ENCODE results near the gene C4B. TPM values are rescaled to one million over a fixed set of nuclear protein-coding genes. Genes with fewer than 3 reads are reported as not detected.
"Not testable (repeated sequence)": the region's sequence is repeated elsewhere in the genome, so short reads cannot be mapped to it uniquely, and the experiment has no call there.

Gene C4B
- total RNA-seq, result 1 to 10 TPM; 3.2 to 8.5 (median 8.0) TPM
- under 1 TPM in 1 of 2 donors, not detected in 1; 0.59 TPM for polyA plus RNA-seq
- total RNA-seq, result 0.40 reads per million

- POLR2A ChIA-PET; H3K27ac ChIP-seq (ENCODE audit: low read depth, low read length); intact Hi-C loops (cut with micrococcal nuclease); CTCF ChIA-PET; H3K27me3 Mint-ChIP-seq; H3K4me1 ChIP-seq (ENCODE audit: control insufficient read depth in 2 of 2, insufficient read depth in 2 of 2, low read length in 2 of 2); H3K27ac Mint-ChIP-seq; H3K36me3 ChIP-seq (ENCODE audit: control insufficient read depth in 2 of 3, insufficient read depth in 3 of 3, low read length in 3 of 3); DNase-seq; H3K9me3 ChIP-seq (ENCODE audit: control insufficient read depth in 2 of 3, low read length in 3 of 3); H3K4me3 Mint-ChIP-seq; ATAC-seq; H3K4me3 ChIP-seq (ENCODE audit: low read length); H3K4me1 Mint-ChIP-seq; H3K9me3 Mint-ChIP-seq; H3K27me3 ChIP-seq (ENCODE audit: control insufficient read depth in 2 of 2, insufficient read depth in 2 of 2, low read length in 2 of 2); H3K36me3 Mint-ChIP-seq: not testable (repeated sequence)
Observed at GRCh38 chr6:32014547-32014946, at the start of gene C4B. Gene C4B, plus strand, starts transcription at chr6:32014795. Its CDS starts 51 bp downstream, at chr6:32014846.

- no peak overlapping the region for H3K4me3 Mint-ChIP-seq
- Histone ChIP-seq H3K4me1 (ENCODE audit: control insufficient read depth in 2 of 2, insufficient read depth in 2 of 2, low read length in 2 of 2) (peaks cover 3 to 5% of the 10 kb centered on the region in 2 donors), H3K4me3 (ENCODE audit: low read length) (no peak overlapping the region), H3K9me3 (ENCODE audit: control insufficient read depth in 2 of 3, low read length in 3 of 3) (no peaks in the 10 kb centered on the region), H3K36me3 (ENCODE audit: control insufficient read depth in 2 of 3, insufficient read depth in 3 of 3, low read length in 3 of 3) (peaks cover 21 to 93% (median 30%) of the 10 kb centered on the region in 3 experiments), H3K27ac (ENCODE audit: low read depth, low read length) (no peak overlapping the region), H3K27me3 (ENCODE audit: control insufficient read depth in 2 of 2, insufficient read depth in 2 of 2, low read length in 2 of 2) (no peaks in the 10 kb centered on the region)
- no peaks in the 10 kb centered on the region for H3K27me3 Mint-ChIP-seq
- CTCF ChIA-PET, result no interaction called here
- peaks cover 9 to 50% (median 23%) of the 10 kb centered on the region in 5 donors for H3K36me3 Mint-ChIP-seq
- no peaks in the 10 kb centered on the region for H3K9me3 Mint-ChIP-seq
- ATAC-seq (no peak), DNase-seq (no peak)
- no peak overlapping the region for H3K27ac Mint-ChIP-seq
- H3K4me1 Mint-ChIP-seq, result peaks cover 13 to 26% (median 18%) of the 10 kb centered on the region in 7 donors
- POLR2A ChIA-PET, result interaction anchor here (0.6 kb wide), 1 partner anchor 166 kb away, joined by 3 read pairs; no protein-coding TSS in a partner anchor
- intact Hi-C loops (cut with micrococcal nuclease), result no loop called here
Observed at GRCh38 chr6:31965700-31966099, 48.9 kb upstream of the C4B start.

- Mint-ChIP-seq H3K27ac (no peak overlapping the region), H3K27me3 (no peaks in the 10 kb centered on the region), H3K9me3 (no peaks in the 10 kb centered on the region), H3K36me3 (peaks cover 8 to 47% (median 23%) of the 10 kb centered on the region in 5 donors), H3K4me1 (peaks cover 13 to 25% (median 17%) of the 10 kb centered on the region in 7 donors), H3K4me3 (no peak overlapping the region)
- Histone ChIP-seq H3K9me3 (ENCODE audit: control insufficient read depth in 2 of 3, low read length in 3 of 3) (no peaks in the 10 kb centered on the region), H3K4me3 (ENCODE audit: low read length) (no peak overlapping the region), H3K4me1 (ENCODE audit: control insufficient read depth in 2 of 2, insufficient read depth in 2 of 2, low read length in 2 of 2) (peaks cover 11 to 13% of the 10 kb centered on the region in 2 donors), H3K27me3 (ENCODE audit: control insufficient read depth in 2 of 2, insufficient read depth in 2 of 2, low read length in 2 of 2) (no peaks in the 10 kb centered on the region), H3K36me3 (ENCODE audit: control insufficient read depth in 2 of 3, insufficient read depth in 3 of 3, low read length in 3 of 3) (peaks cover 21 to 85% (median 30%) of the 10 kb centered on the region in 3 experiments), H3K27ac (ENCODE audit: low read depth, low read length) (no peak overlapping the region)
- DNase-seq (no peak), ATAC-seq (no peak)
- ChIA-PET POLR2A (no interaction called here), CTCF (interaction anchor here (0.6 to 0.7 kb wide), 2 partner anchors 282 to 1365 kb away, joined by 3 read pairs; no protein-coding TSS in a partner anchor)
- intact Hi-C loops (cut with micrococcal nuclease), result no loop called here
Observed at GRCh38 chr6:31966506-31966905, 48.1 kb upstream of the C4B start.

GRCh38 chr6:31966997-31967925, 47.3 kb upstream of the C4B start:
- no peaks in the 10 kb centered on the region for H3K27me3 ChIP-seq (ENCODE audit: control insufficient read depth in 2 of 2, insufficient read depth in 2 of 2, low read length in 2 of 2)
- ChIA-PET POLR2A (interaction anchor here (1.0 kb wide), 1 partner anchor 12 kb away, joined by 3 read pairs; no protein-coding TSS in a partner anchor), CTCF (no interaction called here)
- intact Hi-C loops (cut with micrococcal nuclease), result no loop called here
- DNase-seq (no peak), ATAC-seq (no peak)
- H3K27ac ChIP-seq (ENCODE audit: low read depth, low read length), result no peak overlapping the region
- H3K36me3 Mint-ChIP-seq, result peaks cover under 1 to 40% (median 16%) of the 10 kb centered on the region in 5 donors
- H3K27ac Mint-ChIP-seq, result peak overlapping the region in 6 of 9 donors; percentile 12 to 68 (median 40)
- H3K36me3 ChIP-seq (ENCODE audit: control insufficient read depth in 2 of 3, insufficient read depth in 3 of 3, low read length in 3 of 3), result peaks cover 15 to 77% (median 30%) of the 10 kb centered on the region in 3 experiments
- peaks cover 0 to 4% (median 0%) of the 10 kb centered on the region in 5 donors for H3K27me3 Mint-ChIP-seq
- peaks cover 11 to 14% of the 10 kb centered on the region in 2 donors for H3K4me1 ChIP-seq (ENCODE audit: control insufficient read depth in 2 of 2, insufficient read depth in 2 of 2, low read length in 2 of 2)
- no peaks in the 10 kb centered on the region for H3K9me3 ChIP-seq (ENCODE audit: control insufficient read depth in 2 of 3, low read length in 3 of 3)
- H3K4me3 ChIP-seq (ENCODE audit: low read length), result no peak overlapping the region
- peaks cover 7 to 26% (median 20%) of the 10 kb centered on the region in 7 donors for H3K4me1 Mint-ChIP-seq
- H3K4me3 Mint-ChIP-seq, result no peak overlapping the region
- peaks cover 0 to 5% (median 0%) of the 10 kb centered on the region in 11 donors for H3K9me3 Mint-ChIP-seq

- no peak for ATAC-seq
- intact Hi-C loops (cut with micrococcal nuclease), result no loop called here
- POLR2A ChIA-PET, result interaction anchor here (1.0 kb wide), 1 partner anchor 11 kb away, joined by 3 read pairs; no protein-coding TSS in a partner anchor
Observed at GRCh38 chr6:31967926-31968320, 46.7 kb upstream of the C4B start.

GRCh38 chr6:31968326-31968725, 46.3 kb upstream of the C4B start:
- H3K36me3 ChIP-seq (ENCODE audit: control insufficient read depth in 2 of 3, insufficient read depth in 3 of 3, low read length in 3 of 3), result peaks cover 9 to 66% (median 30%) of the 10 kb centered on the region in 3 experiments
- ATAC-seq (no peak), DNase-seq (no peak)
- Mint-ChIP-seq H3K4me1 (peaks cover 15 to 37% (median 30%) of the 10 kb centered on the region in 7 donors), H3K4me3 (no peak overlapping the region), H3K9me3 (peaks cover 0 to 7% (median 0%) of the 10 kb centered on the region in 11 donors), H3K27ac (peak overlapping the region in 2 of 9 donors; percentile 22 to 59), H3K27me3 (peaks cover 0 to 5% (median 0%) of the 10 kb centered on the region in 5 donors), H3K36me3 (peaks cover 0 to 34% (median 15%) of the 10 kb centered on the region in 5 donors)
- H3K27ac ChIP-seq (ENCODE audit: low read depth, low read length), result no peak overlapping the region
- intact Hi-C loops (cut with micrococcal nuclease), result no loop called here
- no peaks in the 10 kb centered on the region for H3K9me3 ChIP-seq (ENCODE audit: control insufficient read depth in 2 of 3, low read length in 3 of 3)
- H3K27me3 ChIP-seq (ENCODE audit: control insufficient read depth in 2 of 2, insufficient read depth in 2 of 2, low read length in 2 of 2), result no peaks in the 10 kb centered on the region
- POLR2A ChIA-PET, result interaction anchor here (1.0 kb wide), 1 partner anchor 11 kb away, joined by 3 read pairs; no protein-coding TSS in a partner anchor
- no peak overlapping the region for H3K4me3 ChIP-seq (ENCODE audit: low read length)
- H3K4me1 ChIP-seq (ENCODE audit: control insufficient read depth in 2 of 2, insufficient read depth in 2 of 2, low read length in 2 of 2), result peaks cover 18 to 21% of the 10 kb centered on the region in 2 donors
- CTCF ChIA-PET, result no interaction called here

More at GRCh38 chr6:31967926-31968320, 46.7 kb upstream of the C4B start:
- Histone ChIP-seq H3K9me3 (ENCODE audit: control insufficient read depth in 2 of 3, low read length in 3 of 3) (no peaks in the 10 kb centered on the region), H3K4me1 (ENCODE audit: control insufficient read depth in 2 of 2, insufficient read depth in 2 of 2, low read length in 2 of 2) (peaks cover 14 to 19% of the 10 kb centered on the region in 2 donors), H3K27me3 (ENCODE audit: control insufficient read depth in 2 of 2, insufficient read depth in 2 of 2, low read length in 2 of 2) (no peaks in the 10 kb centered on the region), H3K36me3 (ENCODE audit: control insufficient read depth in 2 of 3, insufficient read depth in 3 of 3, low read length in 3 of 3) (peaks cover 13 to 70% (median 30%) of the 10 kb centered on the region in 3 experiments), H3K4me3 (ENCODE audit: low read length) (no peak overlapping the region), H3K27ac (ENCODE audit: low read depth, low read length) (no peak overlapping the region)
- Mint-ChIP-seq H3K36me3 (peaks cover 0 to 35% (median 15%) of the 10 kb centered on the region in 5 donors), H3K27ac (peak overlapping the region in 5 of 9 donors; percentile 38 to 68 (median 53)), H3K4me1 (peaks cover 11 to 33% (median 25%) of the 10 kb centered on the region in 7 donors), H3K9me3 (peaks cover 0 to 7% (median 0%) of the 10 kb centered on the region in 11 donors), H3K4me3 (no peak overlapping the region), H3K27me3 (peaks cover 0 to 5% (median 0%) of the 10 kb centered on the region in 5 donors)
- CTCF ChIA-PET, result no interaction called here
- no peak for DNase-seq
